Tongue (tissue), 2 donors: Measurements from ENCODE around the gene TLN1. TPM values are rescaled to one million over a fixed set of nuclear protein-coding genes. Genes with fewer than 3 reads are reported as not detected.

Experiments
- DNase-seq: peaks from one replicate; pipeline ENCODE4 v3.0.0-alpha.2; 2015
- total RNA-seq: library from RNA; depleted of rRNA; stranded (reverse); fragments of >200 nt; gene quantifications from one replicate; pipeline ENCODE4 v1.2.3, GENCODE V29; 2014

Gene TLN1, protein sequence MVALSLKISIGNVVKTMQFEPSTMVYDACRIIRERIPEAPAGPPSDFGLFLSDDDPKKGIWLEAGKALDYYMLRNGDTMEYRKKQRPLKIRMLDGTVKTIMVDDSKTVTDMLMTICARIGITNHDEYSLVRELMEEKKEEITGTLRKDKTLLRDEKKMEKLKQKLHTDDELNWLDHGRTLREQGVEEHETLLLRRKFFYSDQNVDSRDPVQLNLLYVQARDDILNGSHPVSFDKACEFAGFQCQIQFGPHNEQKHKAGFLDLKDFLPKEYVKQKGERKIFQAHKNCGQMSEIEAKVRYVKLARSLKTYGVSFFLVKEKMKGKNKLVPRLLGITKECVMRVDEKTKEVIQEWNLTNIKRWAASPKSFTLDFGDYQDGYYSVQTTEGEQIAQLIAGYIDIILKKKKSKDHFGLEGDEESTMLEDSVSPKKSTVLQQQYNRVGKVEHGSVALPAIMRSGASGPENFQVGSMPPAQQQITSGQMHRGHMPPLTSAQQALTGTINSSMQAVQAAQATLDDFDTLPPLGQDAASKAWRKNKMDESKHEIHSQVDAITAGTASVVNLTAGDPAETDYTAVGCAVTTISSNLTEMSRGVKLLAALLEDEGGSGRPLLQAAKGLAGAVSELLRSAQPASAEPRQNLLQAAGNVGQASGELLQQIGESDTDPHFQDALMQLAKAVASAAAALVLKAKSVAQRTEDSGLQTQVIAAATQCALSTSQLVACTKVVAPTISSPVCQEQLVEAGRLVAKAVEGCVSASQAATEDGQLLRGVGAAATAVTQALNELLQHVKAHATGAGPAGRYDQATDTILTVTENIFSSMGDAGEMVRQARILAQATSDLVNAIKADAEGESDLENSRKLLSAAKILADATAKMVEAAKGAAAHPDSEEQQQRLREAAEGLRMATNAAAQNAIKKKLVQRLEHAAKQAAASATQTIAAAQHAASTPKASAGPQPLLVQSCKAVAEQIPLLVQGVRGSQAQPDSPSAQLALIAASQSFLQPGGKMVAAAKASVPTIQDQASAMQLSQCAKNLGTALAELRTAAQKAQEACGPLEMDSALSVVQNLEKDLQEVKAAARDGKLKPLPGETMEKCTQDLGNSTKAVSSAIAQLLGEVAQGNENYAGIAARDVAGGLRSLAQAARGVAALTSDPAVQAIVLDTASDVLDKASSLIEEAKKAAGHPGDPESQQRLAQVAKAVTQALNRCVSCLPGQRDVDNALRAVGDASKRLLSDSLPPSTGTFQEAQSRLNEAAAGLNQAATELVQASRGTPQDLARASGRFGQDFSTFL (N-terminal part only)
- total RNA-seq = 210 TPM

- peak; percentile 98 for DNase-seq
Measured at GRCh38 chr9:35732185-35732799, at the start of gene TLN1, which contains the start of gene CREB3. TSS of gene TLN1 (minus strand) at chr9:35732195. CDS start at chr9:35725694, 6,501 bp downstream. TSS of gene CREB3 (plus strand) at chr9:35732666. CDS start at chr9:35732773, 107 bp downstream.

- no peak for DNase-seq
Measured at GRCh38 chr9:35781066-35781465, 49.1 kb upstream of the TLN1 start.

- DNase-seq = no peak
Measured at GRCh38 chr9:35778496-35778895, 46.5 kb upstream of the TLN1 start.

- peak; percentile 15 for DNase-seq
Measured at GRCh38 chr9:35776018-35776417, 44.0 kb upstream of the TLN1 start.

- no peak for DNase-seq
Measured at GRCh38 chr9:35774907-35775635, 43.1 kb upstream of the TLN1 start.

DNA sequence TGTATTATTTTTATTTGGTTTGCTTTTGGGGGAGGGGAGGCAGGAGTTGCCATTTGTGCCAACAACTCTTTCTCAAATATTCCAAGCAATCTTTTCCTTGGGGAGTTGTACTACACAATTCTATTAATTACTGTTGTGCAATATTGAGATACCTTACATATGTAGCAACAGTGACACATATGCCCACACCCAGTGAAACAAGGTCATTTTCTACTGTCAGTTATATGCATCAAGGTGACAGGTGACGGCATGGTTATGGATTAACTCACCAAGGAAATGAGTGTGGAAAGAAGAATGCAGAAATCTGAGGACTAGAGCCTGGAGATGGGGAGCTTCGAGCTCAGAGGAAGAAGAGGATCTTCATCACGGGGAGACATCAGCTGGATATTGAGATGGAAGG lies 39.9 kb upstream of the TLN1 start:
- DNase-seq = no peak

DNA sequence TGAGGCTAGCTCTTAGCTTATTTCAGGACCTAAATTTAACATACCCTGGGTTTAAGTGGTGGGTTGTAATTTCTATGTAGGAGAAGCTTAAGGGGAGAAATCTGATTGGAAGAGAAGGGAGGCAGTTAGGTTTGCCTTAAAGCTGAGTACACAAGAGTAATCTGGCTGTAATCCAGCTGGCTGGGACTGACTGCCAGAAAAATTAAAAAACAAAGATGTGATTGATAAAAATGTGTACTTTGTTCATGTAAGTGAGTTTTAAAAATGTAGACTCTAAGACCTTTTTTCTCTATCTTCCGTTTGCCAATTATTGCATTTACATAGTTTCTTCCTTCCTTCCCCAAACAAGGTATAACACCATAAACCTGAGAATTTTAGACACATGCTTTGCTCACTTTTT lies 39.5 kb upstream of the TLN1 start:
- peak; percentile 76 for DNase-seq

- DNase-seq = no peak
Measured at GRCh38 chr9:35771075-35771433, 39.1 kb upstream of the TLN1 start.

GRCh38 chr9:35769763-35770162 lies 37.8 kb upstream of the TLN1 start:
- no peak for DNase-seq

- no peak for DNase-seq
Measured at GRCh38 chr9:35767458-35767857, 35.5 kb upstream of the TLN1 start.

DNA sequence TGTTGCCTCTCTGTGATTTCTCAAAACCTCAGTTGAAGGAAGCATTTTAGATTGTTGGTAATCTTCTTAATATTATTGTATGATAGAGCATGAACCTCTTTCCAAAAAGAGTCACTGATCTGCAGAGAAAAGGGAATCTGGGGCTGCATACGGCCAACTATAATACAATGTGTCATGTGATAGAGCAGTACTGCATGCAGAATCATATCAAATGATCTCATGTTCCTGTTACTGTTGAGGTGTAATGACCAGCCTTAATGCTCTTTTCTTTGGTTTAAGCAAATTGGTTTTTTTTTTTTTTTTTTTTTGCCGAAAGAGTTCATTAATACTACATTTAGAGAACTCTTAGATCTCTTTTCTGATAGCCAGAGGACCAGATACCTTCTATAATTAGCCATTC lies 35.0 kb upstream of the TLN1 start:
- no peak for DNase-seq

- DNase-seq = no peak
Measured at GRCh38 chr9:35763803-35764202, 31.8 kb upstream of the TLN1 start.

DNA sequence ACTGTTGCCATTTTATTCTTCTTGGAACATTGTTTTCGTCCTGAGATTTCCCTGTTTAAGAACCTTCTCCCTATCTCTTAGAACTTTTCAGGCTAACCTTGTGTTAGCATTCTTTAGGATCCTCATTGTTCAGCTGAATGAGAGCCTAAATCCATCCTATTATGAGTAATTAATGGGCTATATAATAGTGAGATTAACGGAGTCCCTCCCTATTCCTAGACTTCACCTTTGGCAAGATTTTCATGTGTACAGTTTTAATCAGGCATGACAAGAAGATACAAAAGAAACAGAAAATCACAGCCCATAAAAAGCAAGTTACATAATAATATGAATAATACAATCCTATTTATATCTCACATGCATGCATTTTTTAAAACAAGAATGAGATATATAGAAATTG lies 31.2 kb upstream of the TLN1 start:
- DNase-seq = no peak

- DNase-seq = peak; percentile 42
Measured at GRCh38 chr9:35760651-35761050, 28.7 kb upstream of the TLN1 start.

GRCh38 chr9:35759795-35760194 lies 27.8 kb upstream of the TLN1 start:
- DNase-seq = no peak

DNA sequence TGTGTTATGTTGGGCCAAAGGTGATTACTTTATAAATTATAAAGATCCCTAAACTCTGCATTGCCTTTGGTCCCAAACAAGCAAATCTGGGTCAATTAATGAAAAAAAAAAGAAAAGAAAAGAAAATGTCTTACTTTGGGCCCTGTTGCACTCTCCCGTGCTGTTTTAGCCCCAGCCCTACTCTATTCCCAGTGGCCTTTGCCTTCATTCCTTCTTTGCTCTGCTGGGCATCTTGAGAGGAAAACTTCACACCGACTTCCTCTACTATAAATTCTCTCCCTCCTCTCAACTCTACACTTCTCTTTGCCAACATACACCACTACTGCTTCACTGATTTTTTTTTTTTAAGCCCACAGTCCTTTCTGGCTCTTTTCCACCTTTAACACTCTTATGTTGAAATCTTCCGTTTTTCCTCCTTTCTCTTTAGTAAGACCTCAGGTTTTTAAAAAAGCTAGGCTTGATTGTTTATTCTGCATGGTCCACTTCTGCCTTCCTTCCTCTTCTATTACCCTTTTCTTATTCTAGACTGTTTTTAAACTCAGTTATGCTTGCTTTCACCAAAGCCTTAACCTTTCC lies 26.6 kb upstream of the TLN1 start:
- peak; percentile 14 for DNase-seq

DNA sequence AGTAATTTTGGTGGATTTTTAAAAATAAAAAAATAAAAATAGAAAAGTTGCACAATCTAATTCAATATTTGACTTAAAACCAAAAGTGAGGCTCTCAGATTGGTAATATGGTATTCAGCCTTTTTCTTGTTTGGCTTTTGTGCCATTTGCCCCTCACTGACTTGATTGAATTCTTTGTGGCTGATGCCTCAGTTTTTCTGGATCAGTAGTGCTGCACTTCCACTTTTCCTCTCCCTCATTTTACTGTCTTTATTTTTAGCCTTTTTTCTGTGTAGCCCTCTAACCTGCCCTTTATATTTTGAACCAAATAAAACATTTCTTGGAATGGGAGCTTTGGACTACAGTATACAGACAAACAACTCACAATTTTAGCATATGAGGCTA lies 25.9 kb upstream of the TLN1 start:
- DNase-seq = no peak

- peak; percentile 75 for DNase-seq
Measured at GRCh38 chr9:35757226-35757891, 25.4 kb upstream of the TLN1 start.

DNA sequence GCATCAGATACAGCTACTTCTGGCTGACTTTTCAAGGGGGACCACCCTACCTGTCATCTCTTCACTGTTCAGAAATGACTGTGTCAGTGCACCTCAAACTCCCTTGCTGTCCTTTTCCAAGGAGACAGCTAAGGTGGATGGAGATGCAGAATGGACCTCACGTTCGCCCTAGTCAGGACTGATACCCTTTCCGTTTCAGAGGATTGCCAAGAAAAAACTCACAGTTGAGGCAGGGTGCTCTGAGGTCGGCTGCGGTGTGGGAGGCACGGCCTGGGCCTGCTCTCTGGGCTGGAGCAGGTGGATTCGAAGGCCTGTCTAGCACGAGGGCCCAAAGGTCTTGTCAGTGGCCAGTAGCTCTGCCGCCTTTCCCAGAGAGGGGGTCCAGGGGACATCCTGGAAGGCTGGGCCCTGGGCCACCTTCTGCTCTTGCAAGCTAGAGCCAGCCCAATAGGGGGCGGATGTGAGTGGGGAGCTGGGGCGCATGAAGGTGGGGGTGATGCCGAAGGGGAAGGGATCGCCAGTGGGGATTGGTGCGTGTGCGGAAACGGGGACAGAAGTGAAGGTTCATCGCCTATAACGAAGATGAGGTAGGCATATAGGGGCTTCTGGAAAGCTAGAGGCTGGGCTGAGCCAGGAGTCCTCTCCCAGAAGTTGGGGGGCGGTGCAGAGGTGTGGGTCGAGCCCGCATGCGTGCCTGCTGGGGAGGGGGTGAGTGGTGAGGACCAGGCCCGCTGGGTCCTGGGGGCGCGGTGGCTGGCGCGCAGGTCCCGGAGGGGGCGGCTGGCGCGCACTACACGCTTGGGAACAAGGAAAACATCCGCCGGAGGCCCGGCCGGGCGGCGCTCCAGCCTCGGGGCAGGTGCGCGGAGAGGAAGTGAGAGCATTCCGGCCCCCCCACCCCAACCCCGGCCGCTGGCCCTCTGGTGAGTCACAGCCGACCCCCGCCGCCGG lies 24.6 kb upstream of the TLN1 start:
- peak; percentile 71 for DNase-seq
